HCT116 (cell line): Measurements from ENCODE around the gene STX16. TPM values are rescaled to one million over a fixed set of nuclear protein-coding genes. Genes with fewer than 3 reads are reported as not detected.

Experiments used
- ATAC-seq: fragments of 200-7000 bp; cut with Tn5 transposase; 2 replicates; pipeline ENCODE4 v1.9.1; 2020; ENCODE audit warnings: mild to moderate bottlenecking, moderate library complexity
- BruUV-seq: library from RNA; stranded (reverse); fragments of 400-500 nt; replicated peaks from 2 replicates; lab custom pipeline; 2021; lab: Mats Ljungman, UMichigan
- CTCF ChIA-PET: fragments of 300-600 bp; sonication (Branson Sonifier 250); formaldehyde crosslinking; loops from one replicate; lab custom pipeline; 2021; ENCODE audit warnings: antibody characterized with exemption; lab: Charles Lee
- POLR2A ChIA-PET: fragments of 300-600, 350-600 bp; sonication (Branson Sonifier 250); formaldehyde crosslinking; loops from one replicate; lab custom pipeline; 2021; ENCODE audit warnings: antibody characterized with exemption; lab: Charles Lee
- RAD21 ChIA-PET, 2 experiments: fragments of 300-600 bp; sonication (Branson Sonifier 250); formaldehyde crosslinking; loops; one replicate each; lab custom pipeline; 2023; ENCODE audit warnings: low total read pairs in 2 of 2; ENCODE audit not compliant: uncharacterized antibody in 2 of 2, unreplicated experiment in 2 of 2, low non-redundant PET in 1 of 2; lab: Charles Lee
- DNase-seq: peaks from one replicate; pipeline ENCODE4 v3.0.0-alpha.2; 2010; ENCODE audit warnings: low read depth, low spot score
- H2AFZ ChIP-seq: fragments of 200-600 bp; shearing (Covaris generic), sonication (generic); 2 replicates; pipeline ENCODE4 v1.6.1; 2017; ENCODE audit warnings: low read depth, mixed run types, mixed read lengths, antibody characterized with exemption, low read length; ENCODE audit not compliant: poor library complexity, severe bottlenecking
- H3K27ac ChIP-seq: 2 replicates; pipeline ENCODE4 v1.5.1; 2012; ENCODE audit warnings: low read depth, low read length
- H3K27me3 ChIP-seq: fragments of 200-600 bp; sonication (generic); 2 replicates; pipeline ENCODE4 v1.6.1; 2016; ENCODE audit warnings: mixed run types, low read length, mixed read lengths; ENCODE audit not compliant: insufficient read depth
- H3K36me3 ChIP-seq, 2 experiments: fragments of 200-500 bp in 1 of 2; fragments of 200-600 bp in 1 of 2; sonication (Bioruptor generic) in 1 of 2; sonication (generic) in 1 of 2; 2 replicates each; pipeline versions ENCODE4 v1.5.1 to v1.6.1; 2014 to 2016; ENCODE audit warnings: low read length in 2 of 2, inconsistent platforms in 1 of 2, mixed read lengths in 1 of 2, mixed run types in 1 of 2; ENCODE audit not compliant: insufficient read depth in 2 of 2, control insufficient read depth in 1 of 2
- H3K4me1 ChIP-seq, 2 experiments: fragments of 200-600 bp in 1 of 2; sonication (generic) in 1 of 2; 2 replicates each; pipeline versions ENCODE4 v1.5.1 to v1.6.1; 2012 to 2017; ENCODE audit warnings: low read length in 2 of 2, inconsistent platforms in 1 of 2, mild to moderate bottlenecking in 1 of 2, mixed read lengths in 1 of 2, mixed run types in 1 of 2, moderate library complexity in 1 of 2; ENCODE audit not compliant: insufficient read depth in 2 of 2, control insufficient read depth in 1 of 2
- H3K4me2 ChIP-seq: fragments of 200-600 bp; sonication (generic); 2 replicates; pipeline ENCODE4 v1.6.1; 2017; ENCODE audit warnings: mixed run types, low read length, mixed read lengths
- H3K4me3 ChIP-seq, 2 experiments: fragments of 200-600 bp in 1 of 2; sonication (generic) in 1 of 2; replicated peaks in 1 of 2; 2 replicates each; pipeline ENCODE4 v1.5.1; 2011 to 2016; ENCODE audit warnings: low read length in 2 of 2, control low read depth in 1 of 2, low read depth in 1 of 2, mild to moderate bottlenecking in 1 of 2, mixed read lengths in 1 of 2, mixed run types in 1 of 2
- H3K79me2 ChIP-seq: fragments of 200-600 bp; sonication (generic); 2 replicates; pipeline ENCODE4 v1.6.1; 2017; ENCODE audit warnings: mild to moderate bottlenecking, mixed run types, low read length, moderate library complexity, mixed read lengths; ENCODE audit not compliant: insufficient read depth
- H3K9ac ChIP-seq: fragments of 200-600 bp; sonication (generic); 2 replicates; pipeline ENCODE4 v1.6.1; 2016; ENCODE audit warnings: low read length, mixed read lengths
- H3K9me2 ChIP-seq: fragments of 200-600 bp; sonication (generic), shearing (Covaris generic); 2 replicates; pipeline ENCODE4 v1.6.1; 2017; ENCODE audit warnings: mixed run types, mild to moderate bottlenecking, moderate library complexity; ENCODE audit not compliant: insufficient read depth
- H3K9me3 ChIP-seq, 2 experiments: fragments of 200-500 bp in 1 of 2; fragments of 200-600 bp in 1 of 2; sonication (Bioruptor generic) in 1 of 2; sonication (generic) in 1 of 2; 2 replicates each; pipeline ENCODE4 v1.6.1; 2014 to 2017; ENCODE audit warnings: low read length in 2 of 2, mixed read lengths in 2 of 2, inconsistent platforms in 1 of 2, low read depth in 1 of 2, mild to moderate bottlenecking in 1 of 2, mixed run types in 1 of 2, moderate library complexity in 1 of 2; ENCODE audit not compliant: control insufficient read depth in 1 of 2, insufficient read depth in 1 of 2
- H4K20me1 ChIP-seq: fragments of 200-600 bp; sonication (generic), shearing (Covaris generic); 2 replicates; pipeline ENCODE4 v1.6.1; 2017; ENCODE audit warnings: mixed run types, mild to moderate bottlenecking, moderate library complexity; ENCODE audit not compliant: insufficient read depth
- CBX3 ChIP-seq: IDR thresholded peaks from 2 replicates; pipeline ENCODE4 v1.6.1; 2012; ENCODE audit warnings: low read depth
- CEBPB ChIP-seq: IDR thresholded peaks from 2 replicates; pipeline ENCODE4 v1.6.1; 2012; ENCODE audit warnings: low read depth
- EGR1 ChIP-seq: IDR thresholded peaks from 2 replicates; pipeline ENCODE4 v1.6.1; 2012; ENCODE audit warnings: low read depth
- EZH2 ChIP-seq: fragments of 200-600 bp; sonication (generic); IDR thresholded peaks from 2 replicates; pipeline ENCODE4 v1.6.1; 2017; ENCODE audit warnings: antibody characterized with exemption, mixed run types
- EZH2phosphoT487 ChIP-seq: fragments of 200-600 bp; IDR thresholded peaks from 2 replicates; pipeline ENCODE4 v1.6.1; 2018; ENCODE audit warnings: antibody characterized with exemption, borderline replicate concordance
- FOSL1 ChIP-seq: IDR thresholded peaks from 2 replicates; pipeline ENCODE4 v1.6.1; 2012; ENCODE audit warnings: low read depth
- JUND ChIP-seq: IDR thresholded peaks from 2 replicates; pipeline ENCODE4 v1.6.1; 2012
- RAD21 ChIP-seq: IDR thresholded peaks from 2 replicates; pipeline ENCODE4 v1.6.1; 2012; ENCODE audit warnings: low read depth, mild to moderate bottlenecking
- SIN3A ChIP-seq: IDR thresholded peaks from 2 replicates; pipeline ENCODE4 v1.6.1; 2012; ENCODE audit warnings: low read depth
- SP1 ChIP-seq: IDR thresholded peaks from 2 replicates; pipeline ENCODE4 v1.6.1; 2012; ENCODE audit warnings: low read depth
- ZFX ChIP-seq: fragments of 450-650 bp; IDR thresholded peaks from 2 replicates; pipeline ENCODE4 v1.6.1; 2017
- ZNF274 ChIP-seq: fragments of 200-500 bp; sonication (Bioruptor generic); IDR thresholded peaks from 2 replicates; pipeline ENCODE4 v1.6.1; 2014; ENCODE audit warnings: mild to moderate bottlenecking, low read depth, low read length, inconsistent platforms
- intact Hi-C: fragments of 100-400 bp; cut with micrococcal nuclease; formaldehyde crosslinking; loops from 2 replicates; pipeline ENCODE4 v1.10.0; 2022
- total RNA-seq: library from RNA; stranded (reverse); gene quantifications from one replicate; pipeline ENCODE4 v1.2.1, GENCODE V29; 2021; ENCODE audit not compliant: unreplicated experiment
- TF ChIP-seq, protein P1 (sequence below): IDR thresholded peaks from 2 replicates; pipeline ENCODE4 v1.6.1; 2012
- TF ChIP-seq, protein P2 (sequence below): IDR thresholded peaks from 2 replicates; pipeline ENCODE4 v1.6.1; 2012; ENCODE audit warnings: low read depth
- TF ChIP-seq, protein P3 (sequence below): IDR thresholded peaks from 2 replicates; pipeline ENCODE4 v1.6.1; 2011; ENCODE audit warnings: mild to moderate bottlenecking, low read length, moderate library complexity; ENCODE audit not compliant: insufficient replicate concordance; ENCODE audit errors: extremely low read depth

Gene STX16
- total RNA-seq, 1 experiment from 2014 or later = 55.1 TPM

DNA sequence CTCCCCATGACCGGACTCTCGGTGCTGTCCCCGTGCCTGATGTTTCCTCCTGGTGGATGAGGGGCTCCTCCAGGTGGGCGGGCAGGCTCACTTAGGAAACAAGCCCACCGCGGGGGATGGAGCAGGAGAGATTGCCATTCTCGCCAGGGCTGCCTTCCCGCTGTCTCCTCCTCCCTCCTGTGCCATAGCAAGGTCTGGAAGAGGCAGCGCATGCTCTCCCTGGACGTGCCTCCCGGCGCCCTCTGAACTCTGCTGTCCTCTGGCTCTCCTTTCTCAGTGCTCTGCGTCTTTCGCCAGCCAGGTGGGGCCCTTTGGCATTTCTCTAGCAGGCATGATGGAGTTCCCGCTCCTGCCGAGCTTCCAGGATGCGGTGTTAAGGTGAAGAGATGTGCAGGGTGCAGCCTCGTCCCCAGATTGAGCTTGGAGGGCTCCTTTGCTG is 24.1 kb downstream of the STX16 start:
- intact Hi-C loops = no loop called here
- H3K27ac ChIP-seq = no peak overlapping the region
- ChIA-PET POLR2A (no interaction called here), RAD21 (no interaction called here), CTCF (no interaction called here)
- H3K4me1 ChIP-seq = no peaks in the 10 kb centered on the region
- no peak for TF ChIP-seq RAD21
- no peak for TF ChIP-seq SIN3A
- TF ChIP-seq FOSL1 = no peak
- TF ChIP-seq, protein P1, sequence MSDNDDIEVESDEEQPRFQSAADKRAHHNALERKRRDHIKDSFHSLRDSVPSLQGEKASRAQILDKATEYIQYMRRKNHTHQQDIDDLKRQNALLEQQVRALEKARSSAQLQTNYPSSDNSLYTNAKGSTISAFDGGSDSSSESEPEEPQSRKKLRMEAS = no peak
- no peak for TF ChIP-seq ZNF274
- TF ChIP-seq, protein P2, sequence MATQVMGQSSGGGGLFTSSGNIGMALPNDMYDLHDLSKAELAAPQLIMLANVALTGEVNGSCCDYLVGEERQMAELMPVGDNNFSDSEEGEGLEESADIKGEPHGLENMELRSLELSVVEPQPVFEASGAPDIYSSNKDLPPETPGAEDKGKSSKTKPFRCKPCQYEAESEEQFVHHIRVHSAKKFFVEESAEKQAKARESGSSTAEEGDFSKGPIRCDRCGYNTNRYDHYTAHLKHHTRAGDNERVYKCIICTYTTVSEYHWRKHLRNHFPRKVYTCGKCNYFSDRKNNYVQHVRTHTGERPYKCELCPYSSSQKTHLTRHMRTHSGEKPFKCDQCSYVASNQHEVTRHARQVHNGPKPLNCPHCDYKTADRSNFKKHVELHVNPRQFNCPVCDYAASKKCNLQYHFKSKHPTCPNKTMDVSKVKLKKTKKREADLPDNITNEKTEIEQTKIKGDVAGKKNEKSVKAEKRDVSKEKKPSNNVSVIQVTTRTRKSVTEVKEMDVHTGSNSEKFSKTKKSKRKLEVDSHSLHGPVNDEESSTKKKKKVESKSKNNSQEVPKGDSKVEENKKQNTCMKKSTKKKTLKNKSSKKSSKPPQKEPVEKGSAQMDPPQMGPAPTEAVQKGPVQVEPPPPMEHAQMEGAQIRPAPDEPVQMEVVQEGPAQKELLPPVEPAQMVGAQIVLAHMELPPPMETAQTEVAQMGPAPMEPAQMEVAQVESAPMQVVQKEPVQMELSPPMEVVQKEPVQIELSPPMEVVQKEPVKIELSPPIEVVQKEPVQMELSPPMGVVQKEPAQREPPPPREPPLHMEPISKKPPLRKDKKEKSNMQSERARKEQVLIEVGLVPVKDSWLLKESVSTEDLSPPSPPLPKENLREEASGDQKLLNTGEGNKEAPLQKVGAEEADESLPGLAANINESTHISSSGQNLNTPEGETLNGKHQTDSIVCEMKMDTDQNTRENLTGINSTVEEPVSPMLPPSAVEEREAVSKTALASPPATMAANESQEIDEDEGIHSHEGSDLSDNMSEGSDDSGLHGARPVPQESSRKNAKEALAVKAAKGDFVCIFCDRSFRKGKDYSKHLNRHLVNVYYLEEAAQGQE = no peak
- no peak for TF ChIP-seq EGR1
- TF ChIP-seq EZH2 = no peak
- no peak for TF ChIP-seq CEBPB
- TF ChIP-seq JUND = no peak
- TF ChIP-seq EZH2phosphoT487 = no peak
- no peak for TF ChIP-seq CBX3
- TF ChIP-seq ZFX = no peak
- no peak for TF ChIP-seq SP1
- TF ChIP-seq, protein P3, sequence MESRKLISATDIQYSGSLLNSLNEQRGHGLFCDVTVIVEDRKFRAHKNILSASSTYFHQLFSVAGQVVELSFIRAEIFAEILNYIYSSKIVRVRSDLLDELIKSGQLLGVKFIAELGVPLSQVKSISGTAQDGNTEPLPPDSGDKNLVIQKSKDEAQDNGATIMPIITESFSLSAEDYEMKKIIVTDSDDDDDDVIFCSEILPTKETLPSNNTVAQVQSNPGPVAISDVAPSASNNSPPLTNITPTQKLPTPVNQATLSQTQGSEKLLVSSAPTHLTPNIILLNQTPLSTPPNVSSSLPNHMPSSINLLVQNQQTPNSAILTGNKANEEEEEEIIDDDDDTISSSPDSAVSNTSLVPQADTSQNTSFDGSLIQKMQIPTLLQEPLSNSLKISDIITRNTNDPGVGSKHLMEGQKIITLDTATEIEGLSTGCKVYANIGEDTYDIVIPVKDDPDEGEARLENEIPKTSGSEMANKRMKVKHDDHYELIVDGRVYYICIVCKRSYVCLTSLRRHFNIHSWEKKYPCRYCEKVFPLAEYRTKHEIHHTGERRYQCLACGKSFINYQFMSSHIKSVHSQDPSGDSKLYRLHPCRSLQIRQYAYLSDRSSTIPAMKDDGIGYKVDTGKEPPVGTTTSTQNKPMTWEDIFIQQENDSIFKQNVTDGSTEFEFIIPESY = no peak
- H3K9ac ChIP-seq = no peak overlapping the region
- BruUV-seq = no TSS peak
- H3K9me2 ChIP-seq = no peaks in the 10 kb centered on the region
- no peaks in the 10 kb centered on the region for H4K20me1 ChIP-seq
- H2AFZ ChIP-seq = no peak overlapping the region
- no peaks in the 10 kb centered on the region for H3K27me3 ChIP-seq
- H3K79me2 ChIP-seq = no peaks in the 10 kb centered on the region
- peaks cover 40 to 44% of the 10 kb centered on the region in 2 experiments for H3K36me3 ChIP-seq
- ATAC-seq (no peak), DNase-seq (no peak)
- H3K9me3 ChIP-seq = no peaks in the 10 kb centered on the region
- H3K4me3 ChIP-seq = no peak overlapping the region
- H3K4me2 ChIP-seq = no peak overlapping the region
